CD14-positive monocyte (primary cell): ENCODE data around the gene KCNJ5. TPM values are rescaled to one million over a fixed set of nuclear protein-coding genes. Genes with fewer than 3 reads are reported as not detected.

Experiments
- DNase-seq, 3 donors: peaks; one replicate each; pipeline ENCODE4 v3.0.0-alpha.2; 2011 to 2022
- H2AFZ ChIP-seq: 2 replicates; pipeline ENCODE4 v1.6.0; 2012; ENCODE audit warnings: mild to moderate bottlenecking, low read depth, low read length, inconsistent platforms; ENCODE audit not compliant: insufficient read depth, poor library complexity, severe bottlenecking
- H3K27ac ChIP-seq, 2 donors: 1 replicate in 1 of 2; 2 replicates in 1 of 2; pipeline ENCODE4 v1.5.1; 2012 to 2013; ENCODE audit warnings: low read length in 2 of 2, control low read depth in 1 of 2, inconsistent platforms in 1 of 2, low read depth in 1 of 2, mild to moderate bottlenecking in 1 of 2
- H3K27me3 ChIP-seq, 2 donors: one replicate each; pipeline versions ENCODE4 v1.6.0 to v1.6.1; 2011 to 2013; ENCODE audit warnings: low read length in 2 of 2; ENCODE audit not compliant: control insufficient read depth in 2 of 2, insufficient read depth in 2 of 2
- H3K36me3 ChIP-seq, 2 donors: replicated peaks in 1 of 2; 1 replicate in 1 of 2; 2 replicates in 1 of 2; pipeline versions ENCODE4 v1.5.1 to v1.6.1; 2012 to 2013; ENCODE audit warnings: low read length in 2 of 2, control low read depth in 1 of 2, inconsistent platforms in 1 of 2, mild to moderate bottlenecking in 1 of 2; ENCODE audit not compliant: insufficient read depth in 2 of 2, control insufficient read depth in 1 of 2
- H3K4me1 ChIP-seq, 2 donors: 1 replicate in 1 of 2; 2 replicates in 1 of 2; pipeline versions ENCODE4 v1.5.1 to v1.6.1; 2012 to 2013; ENCODE audit warnings: low read length in 2 of 2, control low read depth in 1 of 2, inconsistent platforms in 1 of 2, mild to moderate bottlenecking in 1 of 2, moderate library complexity in 1 of 2; ENCODE audit not compliant: insufficient read depth in 2 of 2, control insufficient read depth in 1 of 2
- H3K4me2 ChIP-seq: replicated peaks from 2 replicates; pipeline ENCODE3; 2012; ENCODE audit warnings: low read length, moderate library complexity, mild to moderate bottlenecking; ENCODE audit not compliant: poor library complexity, severe bottlenecking; ENCODE audit errors: extremely low read depth
- H3K4me3 ChIP-seq, 3 experiments: fragments of 200-600 bp in 1 of 3; sonication (generic) in 1 of 3; replicated peaks in 1 of 3; 1 replicate in 2 of 3; 2 replicates in 1 of 3; pipeline ENCODE4 v1.5.1; 2011 to 2013; ENCODE audit warnings: low read length in 3 of 3, mild to moderate bottlenecking in 3 of 3, control low read depth in 2 of 3, low read depth in 2 of 3, inconsistent platforms in 1 of 3, moderate library complexity in 1 of 3
- H3K79me2 ChIP-seq: 2 replicates; pipeline ENCODE4 v1.6.0; 2012; ENCODE audit warnings: mild to moderate bottlenecking, control low read depth, inconsistent platforms, low read length, moderate library complexity; ENCODE audit not compliant: insufficient read depth
- H3K9ac ChIP-seq: 2 replicates; pipeline ENCODE4 v1.6.0; 2017; ENCODE audit warnings: low read length, mild to moderate bottlenecking; ENCODE audit not compliant: insufficient read depth, poor library complexity, severe bottlenecking
- H3K9me3 ChIP-seq, 2 donors: replicated peaks in 1 of 2; 1 replicate in 1 of 2; 2 replicates in 1 of 2; pipeline versions ENCODE4 v1.5.1 to v1.6.1; 2012 to 2013; ENCODE audit warnings: low read length in 2 of 2, control low read depth in 1 of 2; ENCODE audit not compliant: control insufficient read depth in 1 of 2, insufficient read depth in 1 of 2
- H4K20me1 ChIP-seq: 2 replicates; pipeline ENCODE4 v1.6.0; 2012; ENCODE audit warnings: mild to moderate bottlenecking, low read length, control low read depth, moderate library complexity; ENCODE audit not compliant: insufficient read depth
- H3K27ac Mint-ChIP-seq, 7 donors: one replicate each; pipeline ENCODE4 v1.8.0; 2020; ENCODE audit warnings: mild to moderate bottlenecking in 7 of 7, mixed read lengths in 7 of 7, moderate library complexity in 6 of 7, inconsistent platforms in 2 of 7
- H3K27me3 Mint-ChIP-seq, 3 donors: one replicate each; pipeline ENCODE4 v1.8.0; 2021 to 2022; ENCODE audit warnings: low read depth in 3 of 3, mild to moderate bottlenecking in 3 of 3, mixed read lengths in 3 of 3, moderate library complexity in 3 of 3, inconsistent platforms in 1 of 3
- H3K36me3 Mint-ChIP-seq, 2 donors: one replicate each; pipeline ENCODE4 v1.8.0; 2020; ENCODE audit warnings: mixed read lengths in 2 of 2, inconsistent platforms in 1 of 2, mild to moderate bottlenecking in 1 of 2
- H3K4me1 Mint-ChIP-seq: one replicate; pipeline ENCODE4 v1.8.0; 2020; ENCODE audit warnings: mild to moderate bottlenecking, mixed read lengths
- H3K4me3 Mint-ChIP-seq, 2 donors: one replicate each; pipeline ENCODE4 v1.8.0; 2020; ENCODE audit warnings: mild to moderate bottlenecking in 2 of 2, mixed read lengths in 2 of 2, moderate library complexity in 1 of 2
- H3K9me3 Mint-ChIP-seq, 7 donors: one replicate each; pipeline ENCODE4 v1.8.0; 2020 to 2022; ENCODE audit warnings: mixed read lengths in 7 of 7, mild to moderate bottlenecking in 6 of 7, moderate library complexity in 6 of 7, inconsistent platforms in 2 of 7
- whole genome bisulfite sequencing: methylation state at CpG from one replicate; pipeline ENCODE4 v1.1.5; 2013; ENCODE audit warnings: missing lambda C conversion rate; ENCODE audit not compliant: insufficient coverage; 5-methylcytosine and 5-hydroxymethylcytosine counted together
- intact Hi-C, 2 donors: fragments of 100-400 bp; cut with micrococcal nuclease; formaldehyde crosslinking; loops; one replicate each; pipeline versions ENCODE4 v1.15.0 to v1.15.1; 2023
- polyA plus RNA-seq, 3 donors: library from polyadenylated mRNA; depleted of rRNA in 1 of 3; unstranded in 2 of 3; stranded (reverse) in 1 of 3; fragments of 300-500 nt in 2 of 3; fragments of >200 nt in 1 of 3; fragmentation: Illumina TruSeq in 2 of 3; gene quantifications; 1 replicate in 2 of 3; 2 replicates in 1 of 3; pipeline ENCODE4 v1.2.3, GENCODE V29; 2012 to 2021
- TF ChIP-seq, protein P1 (sequence below): fragments of 200-600 bp; IDR thresholded peaks from one replicate; pipeline ENCODE4 v1.8.0; 2022; ENCODE audit warnings: antibody characterized with exemption, mild to moderate bottlenecking

The KCNJ5 gene
- polyA plus RNA-seq, 3 donors: 0.03 TPM; not detected in 2

DNA sequence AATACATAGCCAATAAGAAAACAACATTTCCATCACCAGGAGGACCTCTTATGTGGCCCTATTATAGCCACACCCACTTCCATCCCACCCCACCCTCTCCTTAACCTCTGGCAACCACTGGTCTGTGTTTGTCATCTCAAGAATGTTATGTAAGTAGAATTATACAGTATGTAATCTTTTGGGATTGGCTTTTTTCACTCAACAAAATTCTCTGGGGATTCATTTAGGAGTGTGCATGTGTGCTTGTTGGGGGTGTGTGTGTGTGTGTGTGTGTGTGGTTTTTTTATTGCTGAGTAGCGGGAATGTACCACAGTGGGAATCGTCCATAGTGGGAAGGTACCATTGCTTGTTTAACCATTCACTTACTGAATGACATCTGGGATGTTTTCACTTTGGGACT lies 5.2 kb downstream of the KCNJ5 start:
- Mint-ChIP-seq H3K4me3 (no peak overlapping the region), H3K9me3 (peaks cover 0 to 6% (median 0%) of the 10 kb centered on the region in 7 donors), H3K4me1 (peaks cover 12% of the 10 kb centered on the region), H3K27ac (no peak overlapping the region), H3K27me3 (peaks cover 10 to 22% (median 19%) of the 10 kb centered on the region in 3 donors), H3K36me3 (peaks cover 0 to 5% of the 10 kb centered on the region in 2 donors)
- H3K4me3 ChIP-seq: no peak overlapping the region
- WGBS: no CpG with 5 or more reads among the region's 2 CpGs
- no peak overlapping the region for H3K9ac ChIP-seq
- H3K27me3 ChIP-seq: peaks cover 4 to 12% of the 10 kb centered on the region in 2 donors
- H3K4me1 ChIP-seq: peaks cover 2 to 3% of the 10 kb centered on the region in 2 donors
- TF ChIP-seq, protein P1, sequence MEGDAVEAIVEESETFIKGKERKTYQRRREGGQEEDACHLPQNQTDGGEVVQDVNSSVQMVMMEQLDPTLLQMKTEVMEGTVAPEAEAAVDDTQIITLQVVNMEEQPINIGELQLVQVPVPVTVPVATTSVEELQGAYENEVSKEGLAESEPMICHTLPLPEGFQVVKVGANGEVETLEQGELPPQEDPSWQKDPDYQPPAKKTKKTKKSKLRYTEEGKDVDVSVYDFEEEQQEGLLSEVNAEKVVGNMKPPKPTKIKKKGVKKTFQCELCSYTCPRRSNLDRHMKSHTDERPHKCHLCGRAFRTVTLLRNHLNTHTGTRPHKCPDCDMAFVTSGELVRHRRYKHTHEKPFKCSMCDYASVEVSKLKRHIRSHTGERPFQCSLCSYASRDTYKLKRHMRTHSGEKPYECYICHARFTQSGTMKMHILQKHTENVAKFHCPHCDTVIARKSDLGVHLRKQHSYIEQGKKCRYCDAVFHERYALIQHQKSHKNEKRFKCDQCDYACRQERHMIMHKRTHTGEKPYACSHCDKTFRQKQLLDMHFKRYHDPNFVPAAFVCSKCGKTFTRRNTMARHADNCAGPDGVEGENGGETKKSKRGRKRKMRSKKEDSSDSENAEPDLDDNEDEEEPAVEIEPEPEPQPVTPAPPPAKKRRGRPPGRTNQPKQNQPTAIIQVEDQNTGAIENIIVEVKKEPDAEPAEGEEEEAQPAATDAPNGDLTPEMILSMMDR: no peak
- no peaks in the 10 kb centered on the region for H3K79me2 ChIP-seq
- H3K36me3 ChIP-seq: no peaks in the 10 kb centered on the region
- intact Hi-C loops: no loop called here
- H4K20me1 ChIP-seq: no peaks in the 10 kb centered on the region
- H3K4me2 ChIP-seq: no peak overlapping the region
- no peak overlapping the region for H2AFZ ChIP-seq
- H3K27ac ChIP-seq: no peak overlapping the region
- H3K9me3 ChIP-seq: no peaks in the 10 kb centered on the region
- no peak for DNase-seq

DNA sequence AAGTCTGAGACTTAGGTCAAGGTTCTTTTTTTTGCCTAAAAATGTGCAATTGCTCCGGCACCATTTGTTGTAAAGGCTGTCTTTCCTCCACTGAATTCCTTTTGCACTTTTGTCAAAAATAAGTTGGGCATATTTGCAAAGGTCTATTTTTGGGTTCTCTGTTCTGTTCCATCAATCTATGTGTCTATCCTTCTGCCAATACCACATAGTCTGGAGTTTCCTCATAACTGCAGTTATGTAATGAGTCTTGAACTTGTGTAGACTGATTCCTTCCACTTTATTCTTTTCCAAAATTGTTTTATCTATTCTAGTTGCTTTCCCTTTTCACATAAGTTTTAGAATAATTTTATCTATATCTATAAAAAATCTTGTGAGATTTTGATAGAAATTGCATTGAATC lies 6.7 kb downstream of the KCNJ5 start:
- peaks cover 3 to 10% of the 10 kb centered on the region in 2 donors for H3K36me3 Mint-ChIP-seq
- no CpG with 5 or more reads among the region's 1 CpG for WGBS
- no peaks in the 10 kb centered on the region for H3K9me3 ChIP-seq

More for the DNA sequence above, 6.7 kb downstream of the KCNJ5 start:
- H3K4me3 Mint-ChIP-seq: no peak overlapping the region
- no peaks in the 10 kb centered on the region for H3K4me1 ChIP-seq
- no peak for DNase-seq
- peaks cover 0 to 2% (median 0%) of the 10 kb centered on the region in 7 donors for H3K9me3 Mint-ChIP-seq
- no peak overlapping the region for H3K4me2 ChIP-seq
- H4K20me1 ChIP-seq: no peaks in the 10 kb centered on the region
- intact Hi-C loops: no loop called here
- H3K36me3 ChIP-seq: no peaks in the 10 kb centered on the region
- H2AFZ ChIP-seq: no peak overlapping the region
- H3K4me1 Mint-ChIP-seq: peaks cover 2% of the 10 kb centered on the region
- H3K79me2 ChIP-seq: no peaks in the 10 kb centered on the region
- H3K4me3 ChIP-seq: no peak overlapping the region
- H3K9ac ChIP-seq: no peak overlapping the region
- no peaks in the 10 kb centered on the region for H3K27me3 ChIP-seq
- TF ChIP-seq, protein P1: no peak
- H3K27me3 Mint-ChIP-seq: peaks cover 4 to 15% (median 5%) of the 10 kb centered on the region in 3 donors
- H3K27ac ChIP-seq: no peak overlapping the region
- no peak overlapping the region for H3K27ac Mint-ChIP-seq
